ENCODE data around the gene PPP2R5B. TPM values are rescaled to one million over a fixed set of nuclear protein-coding genes. Genes with fewer than 3 reads are reported as not detected.
A peak's percentile ranks its signal among the peaks of the same experiment; 100 is the strongest.

Gene PPP2R5B
- 10 to 100 TPM; 18.6 to 22.3 TPM for total RNA-seq

DNA sequence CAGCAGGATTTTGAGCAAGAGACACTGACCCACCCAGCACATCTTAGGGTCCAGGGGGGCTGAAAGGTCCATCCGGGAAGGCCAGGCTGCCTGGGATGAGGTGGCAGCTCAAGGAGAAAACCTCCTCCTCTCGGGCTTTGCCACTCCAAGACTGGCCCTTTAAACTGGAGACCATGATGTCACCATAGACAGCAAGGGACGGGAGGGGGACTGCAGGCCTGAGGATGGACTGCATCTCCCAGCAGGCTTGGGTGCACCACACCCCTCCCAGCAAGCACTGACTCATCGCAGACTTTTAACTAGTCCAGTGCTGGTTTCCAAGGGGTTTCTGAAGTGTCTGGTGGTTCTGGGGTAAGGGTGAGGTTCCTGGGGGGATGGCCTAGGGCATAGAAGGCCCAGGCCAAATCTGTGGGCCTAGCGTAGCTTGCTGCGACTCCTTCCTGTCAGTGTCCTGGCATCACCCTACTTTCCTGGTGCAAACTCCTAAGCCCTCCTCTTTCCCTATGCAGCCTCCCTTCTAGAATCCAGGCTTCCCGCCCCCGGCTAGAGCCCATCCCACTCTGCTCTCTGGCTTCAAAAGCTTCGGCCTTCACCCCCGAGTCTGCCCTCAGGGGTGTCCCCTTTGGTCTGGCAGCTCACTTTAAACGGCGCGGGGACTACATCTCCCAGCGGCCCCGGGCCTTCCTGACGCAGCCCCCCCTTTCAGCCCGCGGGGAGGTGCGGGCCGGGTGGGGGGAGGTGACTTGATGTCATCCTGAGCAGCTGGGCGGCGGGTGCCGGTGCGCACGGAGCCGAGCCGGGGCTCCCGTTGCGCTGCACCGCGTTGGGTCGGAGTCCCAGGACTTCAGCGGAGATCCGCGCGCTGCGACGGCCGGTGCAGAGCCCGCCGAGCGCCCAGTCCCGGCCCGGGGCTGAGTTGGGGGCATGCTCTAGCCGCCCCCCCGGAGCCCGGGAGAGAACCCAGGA lies at the start of gene PPP2R5B:
Gene PPP2R5B, plus strand, starts transcription at position 746 of the 966 bp plus-strand sequence. CDS start 1,046 bp downstream, outside the sequence.
- H3K4me3 Mint-ChIP-seq: peak within 1 kb of the TSS; percentile 97
- H3K4me1 Mint-ChIP-seq: peaks cover 11% of the 10 kb centered on the region
- peak within 1 kb of the TSS; percentile 100 for H3K27ac Mint-ChIP-seq
- H3K27me3 Mint-ChIP-seq: no peaks in the 10 kb centered on the region
- ATAC-seq (ENCODE audit: low read depth): peak; percentile 93
- no peaks in the 10 kb centered on the region for H3K9me3 Mint-ChIP-seq
- POLR2A ChIA-PET: interaction anchor here (0.5 to 1.8 kb wide), 21 partner anchors 9 to 974 kb away, joined by 3 to 10 read pairs (median 3); partner anchors contain the start of genes ARL2, BATF2, FAU and MAJIN
- peak; percentile 90 for DNase-seq
- peaks cover 4% of the 10 kb centered on the region for H3K36me3 Mint-ChIP-seq

DNA sequence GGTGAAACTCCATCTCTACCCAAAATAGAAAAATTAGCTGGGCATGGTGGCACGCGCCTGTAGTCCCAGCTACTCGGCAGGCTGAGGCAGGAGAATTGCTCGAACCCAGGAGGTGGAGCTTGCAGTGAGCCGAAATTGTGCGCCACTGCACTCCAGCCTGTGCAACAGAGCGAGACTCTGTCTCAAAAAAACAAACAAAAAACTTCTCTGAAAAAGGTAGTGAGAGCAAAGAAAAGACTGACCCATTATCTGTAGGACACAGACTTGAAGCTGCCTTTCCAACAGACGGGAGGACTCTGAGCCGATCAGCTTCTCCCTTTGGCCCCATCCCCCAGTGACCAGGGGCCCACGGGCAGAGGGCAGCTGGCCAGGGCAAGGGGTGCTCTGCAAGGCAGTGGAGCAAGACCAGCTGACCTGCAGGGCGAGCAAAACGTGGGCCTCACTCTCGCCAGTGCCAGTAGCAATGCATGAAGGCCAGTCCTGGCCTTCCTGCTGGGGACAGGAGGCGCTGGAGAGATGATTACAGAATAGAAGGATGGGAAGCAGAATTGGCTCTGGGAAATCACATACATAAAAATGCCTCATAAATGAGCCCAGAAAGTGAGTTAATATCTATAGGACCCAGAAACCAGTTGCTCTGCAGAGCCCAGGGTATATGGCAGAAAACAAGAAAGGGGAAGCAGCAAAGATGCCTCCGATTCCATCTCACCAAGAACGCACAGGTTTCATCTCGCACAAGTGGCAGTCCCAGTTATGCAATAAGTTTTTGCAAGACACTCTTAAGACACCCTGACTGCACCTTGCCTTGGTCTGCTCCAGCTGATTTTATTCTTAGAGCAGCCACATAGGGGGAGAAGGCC lies 48.9 kb upstream of the PPP2R5B start:
- H3K4me3 Mint-ChIP-seq: peak overlapping the region; percentile 100
- DNase-seq (no peak), ATAC-seq (ENCODE audit: low read depth) (no peak)
- POLR2A ChIA-PET: interaction anchor here (0.9 to 24.3 kb wide), 5 partner anchors 9 to 246 kb away, joined by 3 to 782 read pairs (median 4); partner anchors contain the start of genes ARL2, CDC42BPG, FAU and MRPL49
- peaks cover 68% of the 10 kb centered on the region for H3K4me1 Mint-ChIP-seq
- H3K27me3 Mint-ChIP-seq: no peaks in the 10 kb centered on the region
- peaks cover 39% of the 10 kb centered on the region for H3K36me3 Mint-ChIP-seq
- H3K27ac Mint-ChIP-seq: peak overlapping the region; percentile 88
- H3K9me3 Mint-ChIP-seq: no peaks in the 10 kb centered on the region

DNA sequence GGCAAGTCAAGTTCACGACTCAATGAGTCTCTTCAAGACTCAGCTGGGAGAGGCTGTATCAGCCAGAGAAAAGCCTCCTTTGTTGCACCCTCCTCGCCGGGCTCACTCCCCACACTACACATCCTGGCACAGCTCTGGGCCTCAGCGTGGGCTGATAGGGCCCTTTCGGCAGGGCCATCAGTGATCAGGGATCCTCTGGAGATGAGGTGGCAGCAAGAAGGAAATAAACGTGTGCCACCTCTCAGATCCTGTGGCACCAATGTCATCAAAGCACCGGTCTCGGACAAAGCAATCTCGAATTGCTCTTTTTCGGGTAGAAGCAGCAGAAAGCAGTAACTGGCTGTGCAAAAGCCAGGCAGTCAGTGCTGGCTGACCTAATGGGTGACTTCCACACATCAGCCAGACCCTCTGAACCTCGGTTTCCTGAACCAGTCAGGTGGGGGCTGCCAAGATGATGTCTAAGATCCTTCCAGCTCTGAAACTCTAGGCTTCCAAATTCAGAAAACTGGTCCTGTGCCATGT lies 48.2 kb upstream of the PPP2R5B start:
- Mint-ChIP-seq H3K9me3 (no peaks in the 10 kb centered on the region), H3K27ac (peak overlapping the region; percentile 88), H3K4me3 (peak overlapping the region; percentile 100), H3K4me1 (peaks cover 72% of the 10 kb centered on the region), H3K27me3 (no peaks in the 10 kb centered on the region), H3K36me3 (peaks cover 37% of the 10 kb centered on the region)
- POLR2A ChIA-PET: interaction anchor here (1.0 to 24.3 kb wide), 4 partner anchors 8 to 138 kb away, joined by 4 to 782 read pairs (median 16); partner anchors contain the start of genes ARL2 and CDC42BPG
- DNase-seq (no peak), ATAC-seq (ENCODE audit: low read depth) (no peak)

DNA sequence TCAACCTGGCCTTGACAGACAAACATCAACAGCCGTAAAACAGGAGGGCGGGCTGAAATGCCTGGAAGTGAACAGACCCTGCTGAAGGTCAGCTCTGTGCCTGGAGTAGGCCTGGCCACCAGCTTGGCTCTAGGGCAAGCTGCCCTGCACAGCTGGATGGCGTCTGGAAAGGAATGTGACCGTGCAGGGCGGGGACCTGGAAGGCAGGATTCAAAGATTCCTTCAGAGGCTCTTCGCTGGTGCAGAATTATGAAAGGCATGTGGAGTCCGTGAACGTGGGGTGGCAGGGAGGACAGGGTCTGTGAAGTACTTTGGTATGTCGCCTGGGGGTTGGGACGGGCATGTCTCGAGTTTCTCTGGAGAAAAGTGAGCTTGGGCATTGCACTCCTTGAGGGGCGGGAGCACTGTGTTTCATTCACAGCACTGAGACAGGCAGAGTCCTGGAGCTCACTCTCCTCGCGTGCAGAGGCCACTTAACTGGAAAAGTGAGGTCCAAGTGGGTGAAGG lies 47.6 kb upstream of the PPP2R5B start:
- Mint-ChIP-seq H3K36me3 (peaks cover 36% of the 10 kb centered on the region), H3K27me3 (no peaks in the 10 kb centered on the region), H3K9me3 (no peaks in the 10 kb centered on the region), H3K4me3 (peak overlapping the region; percentile 100), H3K27ac (peak overlapping the region; percentile 88), H3K4me1 (peaks cover 68% of the 10 kb centered on the region)
- no peak for ATAC-seq (ENCODE audit: low read depth)
- DNase-seq: no peak
- POLR2A ChIA-PET: interaction anchor here (1.0 to 24.3 kb wide), 4 partner anchors 8 to 19 kb away, joined by 5 to 782 read pairs (median 16); partner anchors contain the start of gene CDC42BPG

DNA sequence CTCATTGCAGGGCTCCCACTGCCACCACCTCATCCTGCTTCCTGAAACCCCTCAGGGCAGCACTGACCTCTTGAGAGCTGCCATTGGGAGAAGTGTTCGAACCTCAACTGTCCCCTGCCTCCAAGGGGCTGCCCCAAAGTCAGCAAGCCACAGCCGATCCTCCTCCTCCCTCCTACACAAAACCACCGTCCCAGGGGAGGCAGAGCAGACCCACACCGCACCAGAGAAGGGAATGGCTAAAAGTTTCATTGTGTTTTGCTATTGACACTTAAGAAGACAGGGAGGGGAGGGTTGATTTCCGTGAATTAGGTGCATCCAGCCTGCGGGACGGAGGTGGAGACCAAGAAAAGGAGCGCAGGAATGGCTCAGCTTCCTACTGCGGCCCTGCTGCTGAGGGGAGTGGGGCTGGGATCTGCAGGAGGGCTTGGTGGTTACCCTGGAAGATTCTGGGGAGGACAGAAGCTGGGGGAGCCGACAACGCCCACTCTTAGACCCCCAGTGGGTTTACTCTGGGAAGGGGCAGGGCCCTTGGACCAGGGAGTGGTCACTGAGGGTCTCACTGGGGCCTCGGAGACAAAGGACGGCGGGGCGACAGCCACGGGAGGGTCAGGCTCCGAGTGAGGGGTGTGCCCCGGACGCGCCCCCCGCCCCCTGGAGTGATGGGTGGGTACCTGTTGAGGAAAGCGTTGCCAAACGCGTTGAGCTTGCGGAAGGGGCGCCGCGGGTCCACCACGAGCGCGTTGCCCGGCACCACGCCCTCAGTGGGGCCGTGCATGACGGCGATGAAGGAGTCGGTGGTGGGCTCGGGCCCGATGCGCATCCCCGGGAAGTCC lies 46.9 kb upstream of the PPP2R5B start:
- peaks cover 35% of the 10 kb centered on the region for H3K36me3 Mint-ChIP-seq

DNA sequence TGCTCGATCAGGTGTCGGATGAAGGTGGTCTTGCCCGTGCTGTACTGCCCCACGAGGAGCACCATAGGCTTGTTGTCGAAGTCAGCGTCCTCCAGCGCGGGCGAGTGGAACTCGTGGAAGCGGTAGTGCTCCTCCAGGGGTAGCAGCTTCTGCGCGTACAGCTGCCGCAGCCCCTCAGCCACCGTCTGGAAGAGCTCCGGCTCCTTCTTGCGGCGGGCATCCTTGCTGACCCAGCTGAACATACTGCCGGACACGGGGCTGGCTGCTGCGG lies 46.3 kb upstream of the PPP2R5B start:
- POLR2A ChIA-PET: interaction anchor here (0.8 to 24.3 kb wide), 7 partner anchors 10 to 131 kb away, joined by 3 to 782 read pairs (median 4); partner anchors contain the start of genes CDC42BPG and SF1
- peak; percentile 25 for ATAC-seq (ENCODE audit: low read depth)
- no peaks in the 10 kb centered on the region for H3K27me3 Mint-ChIP-seq

More for the DNA sequence above, 46.9 kb upstream of the PPP2R5B start:
- POLR2A ChIA-PET: interaction anchor here (0.8 to 24.3 kb wide), 7 partner anchors 10 to 131 kb away, joined by 3 to 782 read pairs (median 4); partner anchors contain the start of genes CDC42BPG and SF1
- H3K27me3 Mint-ChIP-seq: no peaks in the 10 kb centered on the region
- H3K27ac Mint-ChIP-seq: peak overlapping the region; percentile 88
- ATAC-seq (ENCODE audit: low read depth) (peak; percentile 8), DNase-seq (no peak)
- H3K4me1 Mint-ChIP-seq: peaks cover 64% of the 10 kb centered on the region
- H3K4me3 Mint-ChIP-seq: peak overlapping the region; percentile 100
- no peaks in the 10 kb centered on the region for H3K9me3 Mint-ChIP-seq

DNA sequence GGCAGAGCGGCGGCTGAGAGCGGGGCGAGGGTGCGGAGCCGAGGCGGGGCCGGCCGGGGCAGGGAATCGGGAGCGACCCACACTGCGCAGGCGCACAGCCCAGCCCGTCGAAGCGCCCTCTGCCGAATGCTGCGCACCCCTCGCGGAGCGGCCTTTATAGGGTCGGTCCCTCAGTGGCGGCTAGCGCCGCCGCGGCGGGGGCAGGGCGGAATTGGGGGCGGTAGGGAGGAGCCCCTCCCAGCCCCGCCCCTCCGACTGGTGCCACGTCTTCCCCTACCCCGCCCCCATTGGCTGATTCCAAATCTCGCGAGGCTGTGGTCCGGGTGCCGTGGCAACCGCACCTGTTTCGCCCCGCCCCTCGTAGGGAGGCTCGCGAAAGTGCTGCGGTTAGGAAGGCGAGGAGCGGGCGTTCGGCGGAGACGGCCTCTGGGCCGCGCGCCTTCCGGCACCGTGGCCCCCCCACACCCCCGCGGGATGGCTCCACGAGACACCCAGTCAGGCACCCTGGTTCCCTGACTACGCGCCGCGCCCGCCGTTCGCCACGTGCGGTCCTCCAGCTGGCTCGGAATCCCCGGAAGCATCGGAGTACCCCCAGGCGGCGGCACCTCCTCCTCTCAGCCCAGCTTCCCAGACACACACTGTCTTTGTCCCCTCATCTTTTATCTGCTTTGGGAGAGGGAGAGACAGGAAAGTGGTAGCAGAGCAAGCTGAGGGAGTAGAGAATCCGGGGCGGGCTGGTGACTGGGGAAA lies 45.8 kb upstream of the PPP2R5B start, which contains the start of gene EHD1:
Gene EHD1, minus strand, starts transcription at position 128 of the 750 bp plus-strand sequence. CDS start 157 bp downstream, outside the sequence.
- Mint-ChIP-seq H3K4me3 (peak within 1 kb of the TSS; percentile 100), H3K9me3 (no peaks in the 10 kb centered on the region), H3K27me3 (no peaks in the 10 kb centered on the region), H3K27ac (peak within 1 kb of the TSS; percentile 96), H3K4me1 (peaks cover 56% of the 10 kb centered on the region), H3K36me3 (peaks cover 31% of the 10 kb centered on the region)
- ATAC-seq (ENCODE audit: low read depth) (peak; percentile 81), DNase-seq (peak; percentile 98)
- POLR2A ChIA-PET: interaction anchor here (0.8 to 24.3 kb wide), 8 partner anchors 9 to 132 kb away, joined by 3 to 782 read pairs (median 4); partner anchors contain the start of genes ATG2A, CDC42BPG and SF1

More for the DNA sequence above, 46.3 kb upstream of the PPP2R5B start:
- H3K27ac Mint-ChIP-seq: peak overlapping the region; percentile 88
- DNase-seq: no peak
- peaks cover 31% of the 10 kb centered on the region for H3K36me3 Mint-ChIP-seq
- H3K9me3 Mint-ChIP-seq: no peaks in the 10 kb centered on the region
- peaks cover 58% of the 10 kb centered on the region for H3K4me1 Mint-ChIP-seq
- peak overlapping the region; percentile 100 for H3K4me3 Mint-ChIP-seq

DNA sequence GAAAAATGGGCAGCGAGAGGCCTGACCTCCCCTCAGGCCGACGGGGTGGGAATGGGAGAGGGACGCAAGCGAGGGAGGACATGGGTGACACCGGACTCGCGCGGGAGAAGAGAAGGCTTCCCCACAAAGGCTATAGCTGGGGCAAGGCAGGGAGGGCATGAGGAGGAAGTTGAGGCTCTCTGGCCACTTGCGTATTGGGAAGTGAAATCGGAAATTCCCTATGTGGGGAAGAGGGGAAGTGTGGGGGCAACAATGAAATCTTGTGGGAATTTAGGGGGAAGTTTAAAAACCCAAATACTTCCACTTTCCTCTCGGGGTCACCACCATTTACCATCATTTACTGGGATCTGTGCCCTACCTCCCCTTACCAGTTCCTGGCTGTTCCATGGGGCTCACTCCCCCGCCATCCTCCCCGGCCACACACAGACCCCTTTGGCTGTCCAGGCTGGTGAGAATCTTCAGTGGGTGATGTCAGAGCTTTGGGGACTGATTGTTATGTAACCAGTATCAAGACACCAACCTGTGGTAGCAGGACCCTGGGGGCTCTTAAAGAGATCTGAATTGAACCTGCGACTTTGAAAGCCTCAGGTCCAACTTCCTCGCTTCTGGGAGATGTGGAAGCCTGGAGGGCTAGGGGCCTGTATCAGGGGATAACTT lies 45.1 kb upstream of the PPP2R5B start:
- Mint-ChIP-seq H3K4me3 (peak overlapping the region; percentile 92), H3K4me1 (peaks cover 52% of the 10 kb centered on the region)

DNA sequence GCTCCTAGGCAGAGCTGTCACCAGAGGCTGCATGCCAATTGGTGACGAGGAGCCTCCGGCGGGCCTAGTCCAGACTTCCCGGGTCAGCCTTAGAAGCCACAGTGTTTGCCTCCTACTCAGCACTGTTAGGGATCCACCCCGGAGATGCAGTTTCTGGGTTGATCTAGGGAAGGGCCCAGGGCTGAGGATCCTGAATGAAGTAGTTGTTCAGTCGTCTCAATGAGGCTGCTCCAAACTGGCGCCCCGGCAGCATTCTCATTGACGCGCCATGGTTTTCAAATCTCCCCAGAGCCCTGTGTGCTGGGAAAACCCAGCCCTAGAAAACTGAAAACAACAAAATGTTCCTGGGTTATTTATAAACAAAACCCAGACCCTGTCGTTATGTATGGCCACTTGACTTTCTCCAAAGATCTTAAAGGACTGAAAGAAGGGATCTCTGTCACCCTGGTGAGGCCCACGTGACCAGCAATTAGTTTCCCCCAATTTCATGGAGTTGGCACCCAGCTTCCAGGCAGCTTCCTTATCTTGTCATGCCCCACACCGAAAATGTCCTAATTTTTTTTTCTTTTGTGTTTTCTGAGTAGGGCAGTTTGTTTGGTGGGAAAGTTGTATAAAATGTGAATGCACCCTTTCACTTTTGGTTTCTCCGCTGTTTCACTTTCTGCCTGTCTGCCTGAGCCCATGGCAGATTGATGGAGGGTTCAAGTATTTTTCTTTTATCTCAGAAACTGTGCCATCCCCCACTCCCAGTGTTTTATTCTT lies 44.1 kb upstream of the PPP2R5B start:
- ATAC-seq (ENCODE audit: low read depth) (no peak), DNase-seq (no peak)
- no peaks in the 10 kb centered on the region for H3K27me3 Mint-ChIP-seq
- peaks cover 18% of the 10 kb centered on the region for H3K36me3 Mint-ChIP-seq
- POLR2A ChIA-PET: interaction anchor here (0.6 to 24.3 kb wide), 3 partner anchors 23 to 628 kb away, joined by 3 to 782 read pairs (median 5); partner anchors contain the start of genes CDC42BPG and SAC3D1
- H3K27ac Mint-ChIP-seq: peak overlapping the region; percentile 96
- H3K4me3 Mint-ChIP-seq: peak overlapping the region; percentile 92
- no peaks in the 10 kb centered on the region for H3K9me3 Mint-ChIP-seq
- peaks cover 46% of the 10 kb centered on the region for H3K4me1 Mint-ChIP-seq

More for the DNA sequence above, 45.1 kb upstream of the PPP2R5B start:
- ATAC-seq (ENCODE audit: low read depth) (no peak), DNase-seq (no peak)
- POLR2A ChIA-PET: interaction anchor here (0.6 to 24.3 kb wide), 5 partner anchors 9 to 629 kb away, joined by 3 to 782 read pairs (median 5); partner anchors contain the start of genes ATG2A, CDC42BPG and SAC3D1
- H3K36me3 Mint-ChIP-seq: peaks cover 28% of the 10 kb centered on the region
- no peaks in the 10 kb centered on the region for H3K9me3 Mint-ChIP-seq
- H3K27ac Mint-ChIP-seq: peak overlapping the region; percentile 96
- no peaks in the 10 kb centered on the region for H3K27me3 Mint-ChIP-seq

DNA sequence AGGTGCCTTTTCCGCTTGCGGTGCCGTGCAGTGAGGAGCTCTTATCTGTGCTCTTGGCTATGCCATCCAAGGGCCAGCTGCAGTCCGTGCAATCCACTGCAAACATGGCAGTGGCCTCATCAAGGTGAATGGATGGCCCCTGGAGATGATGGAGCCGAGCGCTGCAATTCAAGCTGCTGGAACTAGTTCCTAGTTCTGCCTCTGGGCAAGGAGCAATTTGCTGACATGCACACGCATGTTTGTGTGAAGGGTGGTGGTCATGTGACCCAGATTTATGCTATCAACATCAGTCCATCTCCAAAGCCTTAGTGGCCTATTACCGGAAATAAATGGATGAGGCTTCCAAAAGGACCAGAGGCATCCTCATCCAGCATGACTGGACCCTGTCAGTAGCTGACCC lies 43.0 kb upstream of the PPP2R5B start:
- DNase-seq (no peak), ATAC-seq (ENCODE audit: low read depth) (no peak)
- no peaks in the 10 kb centered on the region for H3K27me3 Mint-ChIP-seq
- H3K4me1 Mint-ChIP-seq: peaks cover 45% of the 10 kb centered on the region
- peaks cover 9% of the 10 kb centered on the region for H3K36me3 Mint-ChIP-seq
- POLR2A ChIA-PET: interaction anchor here (0.9 to 24.3 kb wide), 3 partner anchors 13 to 231 kb away, joined by 3 to 782 read pairs (median 3); partner anchors contain the start of genes CDC42BPG and TM7SF2
- no peaks in the 10 kb centered on the region for H3K9me3 Mint-ChIP-seq
- H3K27ac Mint-ChIP-seq: peak overlapping the region; percentile 96
- H3K4me3 Mint-ChIP-seq: no peak overlapping the region

All from activated naive CD8-positive, alpha-beta T cell treated with anti-CD3 and anti-CD28 coated beads, Interleukin-2, amount 10 ng/mL, durations not matched to agents 7 days and 5 days (primary cell).